GM21529 (cell line): ENCODE measurements around the gene SF3B3.
"Not testable (repeated sequence)": the region's sequence is repeated elsewhere in the genome, so short reads cannot be mapped to it uniquely, and the experiment has no call there.

Experiments used
- ATAC-seq: cut with Tn5 transposase; IDR thresholded peaks from one replicate; pipeline ENCODE4 v1.9.1; 2021; ENCODE audit not compliant: unreplicated experiment

The SF3B3 gene

GRCh38 chr16:70588565-70588964 lies 64.9 kb downstream of the SF3B3 start:
- no peak for ATAC-seq

- not testable (repeated sequence) for ATAC-seq
Measured at GRCh38 chr16:70589416-70589815, 65.8 kb downstream of the SF3B3 start.

DNA sequence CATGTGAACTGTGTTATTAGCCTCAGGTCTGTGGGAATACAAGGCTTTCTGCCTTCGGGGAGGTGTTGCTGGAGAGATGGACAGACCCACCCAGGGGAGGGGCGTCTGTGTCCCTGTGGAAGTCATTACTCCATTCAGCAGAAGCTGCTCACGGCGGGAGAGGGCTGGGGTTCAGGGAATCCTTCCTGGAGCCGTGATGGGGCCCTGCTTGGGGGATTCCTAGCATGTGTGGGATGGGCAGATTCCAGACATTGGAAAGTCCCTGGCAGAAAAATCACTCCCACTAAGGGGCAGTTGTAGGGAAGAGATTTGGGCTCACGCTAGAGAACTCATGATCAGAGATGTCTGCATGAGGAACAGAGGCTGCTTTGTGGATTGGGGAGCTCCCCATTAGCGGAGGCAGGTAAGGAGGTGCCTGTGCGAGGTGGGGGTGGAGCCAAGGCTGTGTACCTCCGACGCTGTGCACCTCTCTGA lies 66.4 kb downstream of the SF3B3 start:
- no peak for ATAC-seq

DNA sequence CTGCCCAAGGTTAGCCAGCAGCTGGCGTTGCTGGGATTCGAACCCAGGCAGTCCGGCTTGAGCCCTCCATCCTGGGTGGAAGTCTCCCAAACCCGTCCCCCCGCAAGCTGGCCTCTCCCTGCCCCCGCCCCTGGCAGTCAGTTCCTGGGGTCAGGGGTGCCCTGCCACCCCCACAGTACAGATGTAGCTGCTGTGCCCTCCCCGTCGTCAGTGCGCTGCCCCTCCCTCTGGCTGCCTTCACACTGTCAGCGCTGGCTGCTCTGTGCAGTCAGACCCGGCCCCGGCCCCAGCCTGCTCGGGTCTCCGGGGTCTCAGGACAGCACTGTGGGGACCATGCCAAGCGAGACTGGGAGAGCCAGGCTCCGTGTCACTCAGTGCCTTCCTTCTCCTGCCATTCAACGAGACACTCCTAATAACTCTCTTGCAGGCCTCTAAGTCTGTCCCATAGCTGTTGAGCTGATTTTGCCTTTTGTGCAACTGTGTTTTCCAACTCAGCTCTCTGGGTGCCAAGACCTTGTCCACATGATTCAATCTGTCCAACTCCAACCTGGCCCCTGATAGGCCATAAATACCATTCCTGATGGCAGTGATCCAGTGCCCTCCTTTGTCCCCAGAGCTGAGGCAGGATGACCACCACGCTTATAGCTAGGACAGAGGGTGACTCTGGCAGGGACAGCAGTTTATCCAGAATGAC lies 67.3 kb downstream of the SF3B3 start:
- ATAC-seq = no peak

DNA sequence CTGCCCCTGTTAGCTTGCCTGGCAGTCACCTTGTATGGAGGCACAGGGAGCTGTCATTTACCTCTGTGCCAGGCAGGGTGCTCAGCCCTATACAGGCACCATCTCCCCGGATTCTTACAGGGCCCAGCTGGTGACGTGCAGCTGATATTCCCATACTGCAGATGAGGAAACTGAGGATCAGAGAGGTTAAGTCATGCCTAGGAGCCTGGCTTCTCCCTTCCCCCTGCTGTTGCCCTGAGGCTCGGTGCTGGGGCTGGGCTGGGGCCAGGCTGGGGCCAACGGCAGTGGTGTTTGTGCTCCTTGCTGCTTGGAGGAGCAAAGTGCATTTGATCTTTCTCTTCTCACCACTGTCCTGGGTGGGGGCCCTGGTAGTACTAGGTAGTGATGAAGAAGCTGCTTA lies 68.0 kb downstream of the SF3B3 start:
- ATAC-seq = no peak

- no peak for ATAC-seq
Measured at GRCh38 chr16:70592106-70592571, 68.5 kb downstream of the SF3B3 start.

- no peak for ATAC-seq
Measured at GRCh38 chr16:70593544-70593943, 69.9 kb downstream of the SF3B3 start.

- ATAC-seq = no peak
Measured at GRCh38 chr16:70594569-70594968, 71.0 kb downstream of the SF3B3 start.

DNA sequence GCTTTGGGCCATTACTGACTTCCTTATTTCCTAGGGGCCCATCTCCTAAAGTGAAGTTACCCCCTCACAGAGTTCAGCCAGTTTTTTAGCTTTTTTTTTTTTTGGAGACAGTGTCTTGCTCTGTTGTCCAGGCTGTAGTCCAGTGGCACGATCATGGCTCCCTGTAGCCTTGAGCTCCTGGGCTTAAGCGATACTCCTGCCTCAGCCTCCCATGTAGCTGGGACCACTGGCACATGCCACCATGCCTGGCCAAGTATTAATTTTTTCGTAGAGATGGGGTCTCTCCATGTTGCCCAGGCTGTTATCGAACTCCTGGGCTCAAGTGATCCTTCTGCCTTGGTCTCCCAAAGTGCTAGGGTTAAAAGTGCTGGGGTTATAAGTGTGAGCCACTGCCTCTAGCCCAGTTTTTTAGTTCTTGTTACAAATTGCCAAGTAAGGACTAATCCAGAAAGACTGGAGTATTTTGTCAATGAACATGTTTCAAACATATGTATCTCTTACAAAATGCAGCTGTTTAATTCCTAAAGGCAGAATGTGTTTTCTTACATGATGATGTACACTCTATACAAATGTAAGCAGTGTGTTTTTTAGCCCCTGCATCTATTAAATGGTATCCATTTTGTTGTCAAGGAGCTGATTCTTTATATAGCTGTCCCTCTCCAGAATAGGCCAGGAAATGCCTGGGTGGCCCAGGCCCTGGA lies 73.7 kb downstream of the SF3B3 start:
- ATAC-seq = no peak

DNA sequence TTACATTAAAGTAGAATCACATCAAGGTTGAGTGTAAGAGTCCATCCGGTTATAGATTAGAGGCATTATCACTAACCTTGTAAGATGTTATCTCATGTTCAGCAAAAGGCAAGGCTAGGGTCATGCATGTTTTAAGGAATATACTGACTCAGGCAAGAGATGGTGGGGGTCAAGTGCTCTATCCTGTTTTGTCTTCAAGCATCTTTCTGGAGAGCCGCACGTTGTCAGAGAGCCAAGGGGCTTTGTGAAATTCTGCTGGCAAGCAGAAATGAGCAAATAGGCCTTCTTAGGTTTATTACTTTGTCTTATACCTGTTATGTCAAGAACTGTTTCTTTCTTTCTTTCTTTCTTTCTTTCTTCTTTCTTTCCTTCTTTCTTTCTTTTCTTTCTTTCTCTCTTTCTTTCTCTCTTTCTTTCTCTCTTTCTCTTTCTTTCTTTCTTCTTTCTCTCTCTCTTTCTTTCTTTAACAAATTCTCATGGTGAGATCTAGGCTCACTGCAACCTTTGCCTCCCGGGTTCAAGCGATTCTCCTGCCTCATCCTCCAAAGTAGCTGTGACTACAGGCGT lies 75.4 kb downstream of the SF3B3 start:
- ATAC-seq = no peak

- ATAC-seq = no peak
Measured at GRCh38 chr16:70600730-70601129, 77.1 kb downstream of the SF3B3 start.

GRCh38 chr16:70601576-70602575 lies 78.3 kb downstream of the SF3B3 start:
- no peak for ATAC-seq

GRCh38 chr16:70602831-70603230 lies 79.2 kb downstream of the SF3B3 start:
- no peak for ATAC-seq

GRCh38 chr16:70604407-70605282 lies 81.0 kb downstream of the SF3B3 start:
- no peak for ATAC-seq

GRCh38 chr16:70605283-70605657 lies 81.7 kb downstream of the SF3B3 start:
- no peak for ATAC-seq

DNA sequence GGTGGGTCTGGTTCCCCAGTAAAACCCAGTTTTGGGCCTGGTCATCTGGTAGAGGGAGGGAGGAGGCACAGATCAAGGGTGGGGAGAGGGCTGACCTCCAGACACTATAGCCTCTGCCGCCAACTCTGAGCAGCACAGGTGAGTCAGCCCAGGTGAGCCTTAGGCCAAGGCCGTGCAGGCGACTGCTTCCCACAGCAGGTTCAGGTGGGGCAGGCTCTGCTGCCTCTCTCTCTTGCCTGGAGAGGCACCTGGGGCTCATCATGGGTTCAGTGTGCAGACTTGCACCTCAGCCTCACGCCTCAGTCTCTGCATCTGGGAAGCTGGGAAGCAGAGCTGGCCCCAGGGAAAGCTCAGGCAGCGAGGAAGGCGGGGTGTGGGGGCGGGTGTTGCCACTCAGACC lies 84.9 kb downstream of the SF3B3 start:
- no peak for ATAC-seq

- no peak for ATAC-seq
Measured at GRCh38 chr16:70610273-70611223, 86.9 kb downstream of the SF3B3 start.

- ATAC-seq = no peak
Measured at GRCh38 chr16:70611224-70611598, 87.6 kb downstream of the SF3B3 start.

GRCh38 chr16:70611785-70612303 lies 88.2 kb downstream of the SF3B3 start:
- no peak for ATAC-seq
